ENCODE data around the gene ZFP36L2. TPM values are rescaled to one million over a fixed set of nuclear protein-coding genes. Genes with fewer than 3 reads are reported as not detected.
A peak's percentile ranks its signal among the peaks of the same experiment; 100 is the strongest.

The ZFP36L2 gene
- total and polyA plus RNA-seq, 9 of the 15 experiments (the other 6 are each of a cell fraction or from before 2014, with no cell fraction given), result 4.1 to 60.6 (median 20.3) TPM

GRCh38 chr2:43226955-43227829 lies 786 bp upstream of the ZFP36L2 start (continued):
- TF ChIP-seq RBBP5 (IDR thresholded peaks at IDR 0.05; ENCODE audit: borderline replicate concordance, insufficient read depth, low read length, poor library complexity, severe bottlenecking) (no peak), GATA2 (CRISPR knock-in tag; IDR thresholded peaks at IDR 0.05) (no peak), U2AF2 (optimal IDR thresholded peaks at IDR 0.05; ENCODE audit: low read depth, low read length) (no peak), ESRRA (IDR thresholded peaks at IDR 0.05; ENCODE audit: borderline replicate concordance, low read depth) (no peak; the same call in 1 of the 2 replicates), DACH1 (IDR thresholded peaks at IDR 0.05; ENCODE audit: partially characterized antibody) (no peak), WHSC1 (IDR thresholded peaks at IDR 0.05; ENCODE audit: low read length) (no peak), ZNF609 (CRISPR knock-in tag; IDR thresholded peaks at IDR 0.05; ENCODE audit: borderline replicate concordance) (no peak), ZNF75A (CRISPR knock-in tag; IDR thresholded peaks at IDR 0.05) (no peak; the same call in 1 of the 2 replicates), NCOA6 (IDR thresholded peaks at IDR 0.05) (no peak), ZNF699 (CRISPR knock-in tag; IDR thresholded peaks at IDR 0.05; ENCODE audit: insufficient replicate concordance) (no peak), MTF1 (CRISPR knock-in tag; IDR thresholded peaks at IDR 0.05; ENCODE audit: borderline replicate concordance) (no peak), OTX1 (CRISPR knock-in tag; IDR thresholded peaks at IDR 0.05) (no peak), SMC3 (conservative IDR thresholded peaks at IDR 0.05; ENCODE audit: insufficient read depth, low read depth, low read length) (peak; percentile 22), ZNF41 (CRISPR knock-in tag; conservative IDR thresholded peaks at IDR 0.05) (no peak), CCNT2 (IDR thresholded peaks at IDR 0.05; ENCODE audit: borderline replicate concordance, extremely low read depth, insufficient read length, low read depth, low read length) (peak; percentile 59), SIRT6 (IDR thresholded peaks at IDR 0.05; ENCODE audit: low read depth, low read length) (no peak), RAD21 (CRISPR knock-in tag; conservative IDR thresholded peaks at IDR 0.05 in 1 of 2, IDR thresholded peaks at IDR 0.05 in 1 of 2) (peak; percentile 53 to 56)
- TF ChIP-seq, protein P1, sequence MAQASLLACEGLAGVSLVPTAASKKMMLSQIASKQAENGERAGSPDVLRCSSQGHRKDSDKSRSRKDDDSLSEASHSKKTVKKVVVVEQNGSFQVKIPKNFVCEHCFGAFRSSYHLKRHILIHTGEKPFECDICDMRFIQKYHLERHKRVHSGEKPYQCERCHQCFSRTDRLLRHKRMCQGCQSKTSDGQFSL (CRISPR knock-in tag; IDR thresholded peaks at IDR 0.05), result peak; percentile 62
- TF ChIP-seq, protein P1 (tag; IDR thresholded peaks at IDR 0.05), result peak; percentile 30 to 73; a peak in 2 of 4 replicates
- TF ChIP-seq, protein P2, sequence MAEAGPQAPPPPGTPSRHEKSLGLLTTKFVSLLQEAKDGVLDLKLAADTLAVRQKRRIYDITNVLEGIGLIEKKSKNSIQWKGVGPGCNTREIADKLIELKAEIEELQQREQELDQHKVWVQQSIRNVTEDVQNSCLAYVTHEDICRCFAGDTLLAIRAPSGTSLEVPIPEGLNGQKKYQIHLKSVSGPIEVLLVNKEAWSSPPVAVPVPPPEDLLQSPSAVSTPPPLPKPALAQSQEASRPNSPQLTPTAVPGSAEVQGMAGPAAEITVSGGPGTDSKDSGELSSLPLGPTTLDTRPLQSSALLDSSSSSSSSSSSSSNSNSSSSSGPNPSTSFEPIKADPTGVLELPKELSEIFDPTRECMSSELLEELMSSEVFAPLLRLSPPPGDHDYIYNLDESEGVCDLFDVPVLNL (CRISPR knock-in tag; IDR thresholded peaks at IDR 0.05; ENCODE audit: low read depth), result no peak

Measured in K562 (cell line).